ENCODE results near the gene SLTM. TPM values are rescaled to one million over a fixed set of nuclear protein-coding genes. Genes with fewer than 3 reads are reported as not detected.
A peak's percentile ranks its signal among the peaks of the same experiment; 100 is the strongest.

The SLTM gene
- polyA plus RNA-seq, 1 of the 3 experiments (the other 2 are of a cell fraction), result 54.3 TPM

DNA sequence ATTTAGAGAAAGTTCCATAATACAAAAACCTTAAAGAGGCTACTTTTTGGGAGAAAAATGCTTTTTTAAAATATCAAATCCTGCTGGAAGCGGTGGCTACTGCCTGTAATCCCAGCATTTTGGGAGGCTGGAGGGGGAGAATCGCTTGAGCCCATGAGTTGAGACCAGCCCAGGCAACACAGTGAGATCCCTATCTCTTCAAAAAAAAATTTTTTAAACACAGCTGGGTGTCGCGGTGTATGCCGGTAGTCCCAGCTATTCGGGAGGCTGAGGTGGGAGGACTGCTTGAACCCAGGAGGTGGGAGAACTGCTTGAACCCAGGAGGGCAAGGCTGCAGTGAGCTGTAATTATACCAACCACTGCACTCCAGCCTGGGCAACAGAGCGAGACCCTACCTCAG is 14.2 kb downstream of the SLTM start:
- peaks cover 15% of the 10 kb centered on the region for H3F3A ChIP-seq (replicated peaks; ENCODE audit: insufficient read depth)
- POLR2A ChIA-PET, result no interaction called here
- H3K79me2 ChIP-seq (ENCODE audit: insufficient read depth), result peaks cover 95% of the 10 kb centered on the region
- H4K20me1 ChIP-seq (ENCODE audit: insufficient read depth), result peaks cover 5% of the 10 kb centered on the region
- no peaks in the 10 kb centered on the region for H3K9me3 ChIP-seq
- no peaks in the 10 kb centered on the region for H3K9me2 ChIP-seq
- H3K27ac ChIP-seq (ENCODE audit: low read depth in 2 of 2, low read length in 1 of 2), result peak overlapping the region in 1 of 2 experiments; percentile 65; a peak in 1 of 4 replicates
- no peak overlapping the region for H2AFZ ChIP-seq (ENCODE audit: low read depth)
- DNase-seq, result no peak
- no peaks in the 10 kb centered on the region for H3K27me3 ChIP-seq (ENCODE audit: insufficient read depth)
- H3K4me2 ChIP-seq, result peak overlapping the region; percentile 44; the same call in 1 of the 2 replicates
- peaks cover 16 to 40% of the 10 kb centered on the region in 2 experiments for H3K36me3 ChIP-seq (replicated peaks in 1 of 2; ENCODE audit: control insufficient read depth in 1 of 2, insufficient read depth in 2 of 2, low read length in 1 of 2)
- CTCF ChIA-PET, result interaction anchor here (1.0 kb wide), 1 partner anchor 9 kb away, joined by 3 read pairs; no protein-coding TSS in a partner anchor
- peaks cover 0 to 13% of the 10 kb centered on the region in 2 experiments; a peak in 1 of 4 replicates for H3K4me1 ChIP-seq (ENCODE audit: control insufficient read depth in 1 of 2, insufficient read depth in 2 of 2, low read depth in 1 of 2, low read length in 1 of 2)
- H3K9ac ChIP-seq, result no peak overlapping the region
- no peak overlapping the region for H3K4me3 ChIP-seq (ENCODE audit: low read depth in 2 of 2, low read length in 1 of 2)
- TF ChIP-seq SMC3 (IDR thresholded peaks at IDR 0.05; ENCODE audit: low read depth, low read length) (no peak), TAF1 (IDR thresholded peaks at IDR 0.05; ENCODE audit: borderline replicate concordance, low read depth, low read length) (no peak), EZH2phosphoT487 (IDR thresholded peaks at IDR 0.05; ENCODE audit: borderline replicate concordance, low read depth) (no peak), ELF1 (IDR thresholded peaks at IDR 0.05) (no peak), EP300 (IDR thresholded peaks at IDR 0.05; ENCODE audit: borderline replicate concordance in 1 of 2, low read depth in 1 of 2, low read length in 1 of 2) (no peak), MEF2A (IDR thresholded peaks at IDR 0.05; ENCODE audit: borderline replicate concordance, low read depth) (no peak), NFIC (IDR thresholded peaks at IDR 0.05; ENCODE audit: borderline replicate concordance) (no peak), CHD2 (IDR thresholded peaks at IDR 0.05; ENCODE audit: low read length, partially characterized antibody) (no peak), FOXJ3 (CRISPR knock-in tag; IDR thresholded peaks at IDR 0.05) (no peak)
- TF ChIP-seq, protein P1, sequence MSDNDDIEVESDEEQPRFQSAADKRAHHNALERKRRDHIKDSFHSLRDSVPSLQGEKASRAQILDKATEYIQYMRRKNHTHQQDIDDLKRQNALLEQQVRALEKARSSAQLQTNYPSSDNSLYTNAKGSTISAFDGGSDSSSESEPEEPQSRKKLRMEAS (IDR thresholded peaks at IDR 0.05; ENCODE audit: low read depth), result no peak
- TF ChIP-seq, protein P2, sequence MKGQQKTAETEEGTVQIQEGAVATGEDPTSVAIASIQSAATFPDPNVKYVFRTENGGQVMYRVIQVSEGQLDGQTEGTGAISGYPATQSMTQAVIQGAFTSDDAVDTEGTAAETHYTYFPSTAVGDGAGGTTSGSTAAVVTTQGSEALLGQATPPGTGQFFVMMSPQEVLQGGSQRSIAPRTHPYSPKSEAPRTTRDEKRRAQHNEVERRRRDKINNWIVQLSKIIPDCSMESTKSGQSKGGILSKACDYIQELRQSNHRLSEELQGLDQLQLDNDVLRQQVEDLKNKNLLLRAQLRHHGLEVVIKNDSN (IDR thresholded peaks at IDR 0.05; ENCODE audit: borderline replicate concordance, low read depth), result no peak
- WGBS (ENCODE audit: low lambda C conversion rate), result 98% methylated on average over 7 of the region's 7 CpGs

DNA sequence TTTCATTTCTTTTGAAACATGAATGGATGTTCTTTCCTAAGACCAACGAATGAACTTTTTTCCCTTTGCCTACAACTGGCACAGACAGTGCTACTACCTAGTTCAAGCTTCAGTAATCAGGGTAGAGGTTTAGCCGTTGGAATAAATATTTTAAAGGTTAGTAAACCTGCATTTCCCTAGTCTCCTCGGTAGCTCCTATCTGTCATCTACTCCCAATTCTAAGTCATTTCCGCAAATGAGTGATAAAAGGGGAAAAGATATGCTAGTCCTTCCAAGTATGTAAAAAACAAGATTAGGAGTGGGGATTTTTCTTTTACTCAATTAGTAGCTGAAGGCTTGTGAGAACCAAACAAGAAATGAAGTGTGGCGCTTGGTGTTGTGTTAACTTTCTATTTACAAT is 15.2 kb downstream of the SLTM start:
- Histone ChIP-seq H3K27ac (ENCODE audit: low read depth in 2 of 2, low read length in 1 of 2) (peak overlapping the region in 1 of 2 experiments; percentile 65; a peak in 2 of 4 replicates), H3K36me3 (replicated peaks in 1 of 2; ENCODE audit: control insufficient read depth in 1 of 2, insufficient read depth in 2 of 2, low read length in 1 of 2) (peaks cover 26 to 50% of the 10 kb centered on the region in 2 experiments), H2AFZ (ENCODE audit: low read depth) (no peak overlapping the region), H3K9ac (peak overlapping the region; percentile 32; the same call in 1 of the 2 replicates), H3K27me3 (ENCODE audit: insufficient read depth) (no peaks in the 10 kb centered on the region), H3K79me2 (ENCODE audit: insufficient read depth) (peaks cover 95% of the 10 kb centered on the region), H3K4me3 (ENCODE audit: low read depth in 2 of 2, low read length in 1 of 2) (peak overlapping the region in 1 of 2 experiments; percentile 3; a peak in 1 of 4 replicates), H4K20me1 (ENCODE audit: insufficient read depth) (peaks cover 5% of the 10 kb centered on the region), H3F3A (replicated peaks; ENCODE audit: insufficient read depth) (peaks cover 15% of the 10 kb centered on the region), H3K4me1 (ENCODE audit: control insufficient read depth in 1 of 2, insufficient read depth in 2 of 2, low read depth in 1 of 2, low read length in 1 of 2) (peaks cover 0 to 13% of the 10 kb centered on the region in 2 experiments; a peak in 1 of 4 replicates), H3K9me3 (no peaks in the 10 kb centered on the region), H3K9me2 (no peaks in the 10 kb centered on the region), H3K4me2 (peak overlapping the region; percentile 44)
- POLR2A ChIA-PET, result no interaction called here
- CTCF ChIA-PET, result interaction anchor here (1.0 kb wide), 1 partner anchor 11 kb away, joined by 3 read pairs; no protein-coding TSS in a partner anchor
- WGBS (ENCODE audit: low lambda C conversion rate), result 49% methylated on average over 5 of the region's 5 CpGs
- DNase-seq, result no peak
- TF ChIP-seq, protein P3, sequence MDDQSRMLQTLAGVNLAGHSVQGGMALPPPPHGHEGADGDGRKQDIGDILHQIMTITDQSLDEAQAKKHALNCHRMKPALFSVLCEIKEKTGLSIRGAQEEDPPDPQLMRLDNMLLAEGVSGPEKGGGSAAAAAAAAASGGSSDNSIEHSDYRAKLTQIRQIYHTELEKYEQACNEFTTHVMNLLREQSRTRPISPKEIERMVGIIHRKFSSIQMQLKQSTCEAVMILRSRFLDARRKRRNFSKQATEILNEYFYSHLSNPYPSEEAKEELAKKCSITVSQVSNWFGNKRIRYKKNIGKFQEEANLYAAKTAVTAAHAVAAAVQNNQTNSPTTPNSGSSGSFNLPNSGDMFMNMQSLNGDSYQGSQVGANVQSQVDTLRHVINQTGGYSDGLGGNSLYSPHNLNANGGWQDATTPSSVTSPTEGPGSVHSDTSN (IDR thresholded peaks at IDR 0.05), result peak; percentile 20; the same call in 1 of the 2 replicates
- TF ChIP-seq SIN3A (IDR thresholded peaks at IDR 0.05; ENCODE audit: borderline replicate concordance, low read depth, low read length) (no peak), MEF2A (IDR thresholded peaks at IDR 0.05; ENCODE audit: borderline replicate concordance, low read depth) (no peak), RXRA (IDR thresholded peaks at IDR 0.05; ENCODE audit: borderline replicate concordance, low read depth) (no peak), YY1 (IDR thresholded peaks at IDR 0.05; ENCODE audit: low read depth) (no peak), EZH2phosphoT487 (IDR thresholded peaks at IDR 0.05; ENCODE audit: borderline replicate concordance, low read depth) (no peak), NRF1 (IDR thresholded peaks at IDR 0.05; ENCODE audit: low read depth, low read length) (no peak), TEAD4 (IDR thresholded peaks at IDR 0.05; ENCODE audit: borderline replicate concordance, insufficient read depth) (peak; percentile 59; the same call in 1 of the 2 replicates), EP300 (IDR thresholded peaks at IDR 0.05; ENCODE audit: borderline replicate concordance in 1 of 2, low read depth in 1 of 2, low read length in 1 of 2) (no peak), FOXJ3 (CRISPR knock-in tag; IDR thresholded peaks at IDR 0.05) (no peak), GABPA (IDR thresholded peaks at IDR 0.05; ENCODE audit: low read depth) (no peak), TAF1 (IDR thresholded peaks at IDR 0.05; ENCODE audit: borderline replicate concordance, low read depth, low read length) (no peak)
- TF ChIP-seq, protein P4, sequence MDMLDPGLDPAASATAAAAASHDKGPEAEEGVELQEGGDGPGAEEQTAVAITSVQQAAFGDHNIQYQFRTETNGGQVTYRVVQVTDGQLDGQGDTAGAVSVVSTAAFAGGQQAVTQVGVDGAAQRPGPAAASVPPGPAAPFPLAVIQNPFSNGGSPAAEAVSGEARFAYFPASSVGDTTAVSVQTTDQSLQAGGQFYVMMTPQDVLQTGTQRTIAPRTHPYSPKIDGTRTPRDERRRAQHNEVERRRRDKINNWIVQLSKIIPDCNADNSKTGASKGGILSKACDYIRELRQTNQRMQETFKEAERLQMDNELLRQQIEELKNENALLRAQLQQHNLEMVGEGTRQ (IDR thresholded peaks at IDR 0.05; ENCODE audit: borderline replicate concordance, low read depth, low read length), result no peak
- TF ChIP-seq, protein P5, sequence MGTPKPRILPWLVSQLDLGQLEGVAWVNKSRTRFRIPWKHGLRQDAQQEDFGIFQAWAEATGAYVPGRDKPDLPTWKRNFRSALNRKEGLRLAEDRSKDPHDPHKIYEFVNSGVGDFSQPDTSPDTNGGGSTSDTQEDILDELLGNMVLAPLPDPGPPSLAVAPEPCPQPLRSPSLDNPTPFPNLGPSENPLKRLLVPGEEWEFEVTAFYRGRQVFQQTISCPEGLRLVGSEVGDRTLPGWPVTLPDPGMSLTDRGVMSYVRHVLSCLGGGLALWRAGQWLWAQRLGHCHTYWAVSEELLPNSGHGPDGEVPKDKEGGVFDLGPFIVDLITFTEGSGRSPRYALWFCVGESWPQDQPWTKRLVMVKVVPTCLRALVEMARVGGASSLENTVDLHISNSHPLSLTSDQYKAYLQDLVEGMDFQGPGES (IDR thresholded peaks at IDR 0.05; ENCODE audit: low read depth, low read length), result no peak
- TF ChIP-seq, protein P6, sequence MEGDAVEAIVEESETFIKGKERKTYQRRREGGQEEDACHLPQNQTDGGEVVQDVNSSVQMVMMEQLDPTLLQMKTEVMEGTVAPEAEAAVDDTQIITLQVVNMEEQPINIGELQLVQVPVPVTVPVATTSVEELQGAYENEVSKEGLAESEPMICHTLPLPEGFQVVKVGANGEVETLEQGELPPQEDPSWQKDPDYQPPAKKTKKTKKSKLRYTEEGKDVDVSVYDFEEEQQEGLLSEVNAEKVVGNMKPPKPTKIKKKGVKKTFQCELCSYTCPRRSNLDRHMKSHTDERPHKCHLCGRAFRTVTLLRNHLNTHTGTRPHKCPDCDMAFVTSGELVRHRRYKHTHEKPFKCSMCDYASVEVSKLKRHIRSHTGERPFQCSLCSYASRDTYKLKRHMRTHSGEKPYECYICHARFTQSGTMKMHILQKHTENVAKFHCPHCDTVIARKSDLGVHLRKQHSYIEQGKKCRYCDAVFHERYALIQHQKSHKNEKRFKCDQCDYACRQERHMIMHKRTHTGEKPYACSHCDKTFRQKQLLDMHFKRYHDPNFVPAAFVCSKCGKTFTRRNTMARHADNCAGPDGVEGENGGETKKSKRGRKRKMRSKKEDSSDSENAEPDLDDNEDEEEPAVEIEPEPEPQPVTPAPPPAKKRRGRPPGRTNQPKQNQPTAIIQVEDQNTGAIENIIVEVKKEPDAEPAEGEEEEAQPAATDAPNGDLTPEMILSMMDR (IDR thresholded peaks at IDR 0.05), result no peak
